GM12878 (cell line): ENCODE data around the gene CLINT1. TPM values are rescaled to one million over a fixed set of nuclear protein-coding genes. Genes with fewer than 3 reads are reported as not detected.

Experiments used
- ATAC-seq: fragments of 200-7000 bp; cut with Tn5 transposase; 3 replicates; pipeline ENCODE4 v1.9.1; 2020; ENCODE audit warnings: mild to moderate bottlenecking, moderate library complexity
- BruUV-seq: library from RNA; stranded (reverse); fragments of 400-500 nt; replicated peaks from 2 replicates; lab custom pipeline; 2021; lab: Mats Ljungman, UMichigan
- CTCF ChIA-PET: fragments of 300-600 bp; sonication (Branson Sonifier 250); formaldehyde crosslinking; extraction: SDS; loops from one replicate; lab custom pipeline; 2021; ENCODE audit warnings: inconsistent platforms; lab: Yijun Ruan, JAX
- POLR2A ChIA-PET: fragments of 350-600 bp; formaldehyde crosslinking; extraction: SDS; loops from one replicate; lab custom pipeline; 2021; ENCODE audit warnings: inconsistent platforms; lab: Charles Lee
- RAD21 ChIA-PET: fragments of 300-600 bp; sonication (Branson Sonifier 250); formaldehyde crosslinking; loops from one replicate; lab custom pipeline; 2023; ENCODE audit warnings: antibody characterized with exemption; ENCODE audit not compliant: unreplicated experiment; lab: Charles Lee
- SMC1A ChIA-PET: fragments of 300-600 bp; sonication (Branson Sonifier 250); formaldehyde crosslinking; loops from one replicate; lab custom pipeline; 2023; ENCODE audit not compliant: unreplicated experiment, uncharacterized antibody; lab: Charles Lee
- DNase-seq: peaks from one replicate; pipeline ENCODE4 v3.0.0-alpha.2; 2011; ENCODE audit warnings: low read depth, low spot score
- FAIRE-seq: peaks from 3 replicates; lab custom pipeline; 2011; peaks lifted over from hg19 to GRCh38; lab: Jason Lieb, UNC
- H2AFZ ChIP-seq: 2 replicates; pipeline ENCODE4 v1.6.0; 2011; ENCODE audit warnings: low read depth, low read length, control low read depth; ENCODE audit not compliant: control insufficient read depth
- H3K27ac ChIP-seq: 2 replicates; pipeline ENCODE4 v1.5.1; 2011; ENCODE audit warnings: control low read depth; ENCODE audit not compliant: control insufficient read depth, insufficient read depth
- H3K27me3 ChIP-seq, 2 experiments: replicated peaks in 1 of 2; 2 replicates each; pipeline versions ENCODE4 v1.6.0 to v1.6.1; 2011; ENCODE audit warnings: low read length in 1 of 2; ENCODE audit not compliant: control insufficient read depth in 2 of 2, insufficient read depth in 2 of 2
- H3K36me3 ChIP-seq, 2 experiments: 2 replicates each; pipeline ENCODE4 v1.5.1; 2011; ENCODE audit warnings: low read length in 1 of 2; ENCODE audit not compliant: control insufficient read depth in 2 of 2, insufficient read depth in 2 of 2
- H3K4me1 ChIP-seq: 2 replicates; pipeline ENCODE4 v1.6.1; 2011; ENCODE audit warnings: mild to moderate bottlenecking, low read length, moderate library complexity, mixed read lengths; ENCODE audit not compliant: control insufficient read depth, insufficient read depth
- H3K4me2 ChIP-seq: 2 replicates; pipeline ENCODE4 v1.6.0; 2011; ENCODE audit warnings: control low read depth; ENCODE audit not compliant: control insufficient read depth, insufficient read depth
- H3K4me3 ChIP-seq: fragments of 200-600 bp; sonication (generic); 2 replicates; pipeline ENCODE4 v1.5.1; 2016
- H3K79me2 ChIP-seq: 2 replicates; pipeline ENCODE4 v1.6.0; 2011; ENCODE audit warnings: low read length; ENCODE audit not compliant: control insufficient read depth, insufficient read depth
- H3K9ac ChIP-seq: 2 replicates; pipeline ENCODE4 v1.8.0; 2011; ENCODE audit warnings: low read length, control low read depth, mixed read lengths; ENCODE audit not compliant: control insufficient read depth, insufficient read depth
- H3K9me3 ChIP-seq: replicated peaks from 3 replicates; pipeline ENCODE4 v1.5.1; 2011; ENCODE audit warnings: mild to moderate bottlenecking, low read length; ENCODE audit not compliant: control insufficient read depth, insufficient read depth
- H4K20me1 ChIP-seq: 2 replicates; pipeline ENCODE4 v1.6.0; 2011; ENCODE audit not compliant: control insufficient read depth, insufficient read depth
- BMI1 ChIP-seq: fragments of 450-650 bp; IDR thresholded peaks from 2 replicates; pipeline ENCODE4 v1.6.1; 2016; ENCODE audit warnings: mild to moderate bottlenecking, moderate library complexity, borderline replicate concordance
- EGR1 ChIP-seq, 2 experiments: IDR thresholded peaks; 1 replicate in 1 of 2; 2 replicates in 1 of 2; pipeline ENCODE4 v1.6.1; 2011 to 2012; ENCODE audit warnings: low read depth in 2 of 2, low read length in 2 of 2, borderline replicate concordance in 1 of 2, mild to moderate bottlenecking in 1 of 2, moderate library complexity in 1 of 2
- GABPA ChIP-seq: IDR thresholded peaks from 2 replicates; pipeline ENCODE4 v1.6.1; 2014; ENCODE audit warnings: antibody characterized with exemption, low read depth, mild to moderate bottlenecking, inconsistent platforms
- MEF2A ChIP-seq: IDR thresholded peaks from 2 replicates; pipeline ENCODE4 v1.6.1; 2011; ENCODE audit warnings: low read depth, mild to moderate bottlenecking, low read length, moderate library complexity; ENCODE audit not compliant: insufficient read depth
- PKNOX1 ChIP-seq: fragments of 450-650 bp; IDR thresholded peaks from 2 replicates; pipeline ENCODE4 v1.6.1; 2016; ENCODE audit warnings: mild to moderate bottlenecking
- REST ChIP-seq: IDR thresholded peaks from 2 replicates; pipeline ENCODE4 v1.6.1; 2012; ENCODE audit warnings: mild to moderate bottlenecking, low read depth, low read length
- SMAD1 ChIP-seq: fragments of 450-650 bp; IDR thresholded peaks from 2 replicates; pipeline ENCODE4 v1.6.1; 2018; ENCODE audit warnings: mild to moderate bottlenecking, low read depth; ENCODE audit not compliant: partially characterized antibody
- SMARCA5 ChIP-seq: fragments of 450-650 bp; IDR thresholded peaks from 2 replicates; pipeline ENCODE4 v1.6.1; 2017; ENCODE audit warnings: mild to moderate bottlenecking
- SREBF2 ChIP-seq: IDR thresholded peaks from 2 replicates; pipeline ENCODE4 v1.6.1; 2012; ENCODE audit warnings: mild to moderate bottlenecking, low read length
- SRF ChIP-seq, 2 experiments: IDR thresholded peaks; 2 replicates each; pipeline ENCODE4 v1.6.1; 2011; ENCODE audit warnings: low read depth in 2 of 2, low read length in 2 of 2, mild to moderate bottlenecking in 1 of 2, moderate library complexity in 1 of 2
- USF2 ChIP-seq: IDR thresholded peaks from 2 replicates; pipeline ENCODE4 v1.6.1; 2011; ENCODE audit warnings: low read depth, low read length, improper control_type of control experiment, borderline replicate concordance
- YY1 ChIP-seq: IDR thresholded peaks from 2 replicates; pipeline ENCODE4 v1.6.1; 2011; ENCODE audit warnings: low read depth, mild to moderate bottlenecking, low read length
- ZBTB33 ChIP-seq: fragments of 450-650 bp; IDR thresholded peaks from 2 replicates; pipeline ENCODE4 v1.6.1; 2017; ENCODE audit warnings: mild to moderate bottlenecking
- WGBS: methylation state at CpG from one replicate; pipeline ENCODE4 v1.1.6; 2016; ENCODE audit warnings: low lambda C conversion rate; ENCODE audit not compliant: insufficient replicate concordance, insufficient coverage; ENCODE audit errors: missing lambda C conversion rate; 5-methylcytosine and 5-hydroxymethylcytosine counted together
- in situ Hi-C: fragments of 300-500 bp; cut with MboI; formaldehyde crosslinking; loops from 9 replicates; pipeline ENCODE4 v1.14.3; 2018; ENCODE audit warnings: mixed read lengths
- intact Hi-C: fragments of 100-400 bp; cut with micrococcal nuclease; formaldehyde crosslinking; loops from one replicate; pipeline ENCODE4 v1.14.2; 2022; ENCODE audit not compliant: unreplicated experiment
- polyA plus RNA-seq, 11 experiments: library from polyadenylated mRNA; depleted of rRNA in 4 of 11; unstranded in 6 of 11; stranded (reverse) in 5 of 11; fragments of >200 nt; fragmentation: Nextera tagmentation in 4 of 11; fragmentation: Illumina TruSeq in 1 of 11; extraction: Ambion mirVana in 4 of 11; extraction: Trizol in 1 of 11; gene quantifications; 1 replicate in 1 of 11; 2 replicates in 10 of 11; pipeline versions ENCODE4 v1.2.1 to v1.2.3, GENCODE V29; 2011 to 2016; ENCODE audit warnings: inconsistent platforms in 2 of 11, missing spikeins in 2 of 11, low read depth in 1 of 11
- total RNA-seq, 4 experiments: library from RNA; depleted of rRNA in 3 of 4; stranded (reverse); fragments of >200 nt in 3 of 4; fragmentation: Illumina TruSeq in 1 of 4; extraction: Trizol in 1 of 4; gene quantifications; 2 replicates each; pipeline versions ENCODE4 v1.2.1 to v1.2.3, GENCODE V29; 2013 to 2021

The CLINT1 gene
- total and polyA plus RNA-seq, 10 of the 15 experiments (the other 5 are each of a cell fraction or from before 2014, with no cell fraction given) = 30.0 to 136 (median 105) TPM

- Histone ChIP-seq H3K79me2 (no peaks in the 10 kb centered on the region), H2AFZ (no peak overlapping the region), H3K4me2 (no peak overlapping the region), H3K9me3 (no peaks in the 10 kb centered on the region), H3K9ac (no peak overlapping the region), H4K20me1 (peaks cover 2% of the 10 kb centered on the region; the same call in 1 of the 2 replicates), H3K4me3 (no peak overlapping the region), H3K4me1 (no peaks in the 10 kb centered on the region), H3K27me3 (no peaks in the 10 kb centered on the region; a peak in 1 of 4 replicates)
- WGBS = 71% methylated on average over 4 of the region's 4 CpGs
- no peak for FAIRE-seq
- ChIA-PET RAD21 (no interaction called here), POLR2A (no interaction called here)
- ATAC-seq = no peak
- in situ Hi-C loops = no loop called here
- DNase-seq = no peak
- TF ChIP-seq BMI1 (no peak), SREBF2 (no peak), SRF (IDR thresholded peaks at IDR 0.05; ENCODE audit: low read depth in 2 of 2, low read length in 2 of 2) (no peak), PKNOX1 (no peak), MEF2A (no peak), SMARCA5 (no peak), SMAD1 (no peak), USF2 (no peak), ZBTB33 (no peak), EGR1 (IDR thresholded peaks at IDR 0.05; ENCODE audit: borderline replicate concordance in 1 of 2, low read depth in 2 of 2, low read length in 2 of 2) (no peak), YY1 (no peak), GABPA (no peak), REST (no peak)
- TF ChIP-seq, all 136 proteins: peak for 0
- H3K27ac ChIP-seq = no peak overlapping the region
- intact Hi-C loops = no loop called here
- CTCF ChIA-PET = interaction anchor here (0.7 to 1.5 kb wide), 4 partner anchors 8 to 226 kb away, joined by 3 to 6 read pairs (median 3); no protein-coding TSS in a partner anchor
- SMC1A ChIA-PET = no interaction called here
- no peaks in the 10 kb centered on the region for H3K36me3 ChIP-seq
- BruUV-seq = no TSS peak
Measured at GRCh38 chr5:157770665-157771064, 88.3 kb downstream of the CLINT1 start.
